Activated T-cell treated with anti-CD3 and anti-CD28 coated beads, Interleukin-2, amount 50 U/mL, for 4 hours (primary cell): ENCODE data around the gene MYLIP. TPM values are rescaled to one million over a fixed set of nuclear protein-coding genes. Genes with fewer than 3 reads are reported as not detected.

Experiments
- ATAC-seq, 2 donors: fragments of 200-7000 bp; cut with Tn5 transposase; one replicate each; pipeline ENCODE4 v1.10.0; 2021
- DNase-seq: peaks from one replicate; pipeline ENCODE4 v3.0.0-alpha.2; 2020
- H3K27me3 Mint-ChIP-seq: one replicate; pipeline ENCODE4 v1.8.0; 2021; ENCODE audit warnings: low read depth, mixed read lengths
- H3K36me3 Mint-ChIP-seq: one replicate; pipeline ENCODE4 v1.8.0; 2022; ENCODE audit warnings: mixed read lengths; ENCODE audit not compliant: insufficient read depth
- H3K4me1 Mint-ChIP-seq: one replicate; pipeline ENCODE4 v1.8.0; 2021; ENCODE audit warnings: low read depth, mixed read lengths
- H3K4me3 Mint-ChIP-seq: one replicate; pipeline ENCODE4 v1.8.0; 2021; ENCODE audit warnings: mild to moderate bottlenecking, moderate library complexity, mixed read lengths
- H3K9me3 Mint-ChIP-seq: one replicate; pipeline ENCODE4 v1.8.0; 2021; ENCODE audit warnings: mixed read lengths
- total RNA-seq, 3 donors: library from RNA; stranded (reverse); gene quantifications; one replicate each; pipeline ENCODE4 v1.2.1, GENCODE V29; 2021

The MYLIP gene
- total RNA-seq, 3 donors from 2014 or later, result 12.7 to 16.6 (median 13.9) TPM

GRCh38 chr6:16180696-16181438 is 52.0 kb downstream of the MYLIP start:
- Mint-ChIP-seq H3K9me3 (peaks cover 13% of the 10 kb centered on the region), H3K4me3 (no peak overlapping the region), H3K36me3 (peaks cover 1% of the 10 kb centered on the region), H3K4me1 (peaks cover 24% of the 10 kb centered on the region), H3K27me3 (peaks cover 2% of the 10 kb centered on the region)
- DNase-seq (no peak), ATAC-seq (no peak)

GRCh38 chr6:16181439-16182297 is 52.8 kb downstream of the MYLIP start:
- H3K4me1 Mint-ChIP-seq, result peaks cover 24% of the 10 kb centered on the region
- no peak for ATAC-seq
- H3K4me3 Mint-ChIP-seq, result no peak overlapping the region
- H3K9me3 Mint-ChIP-seq, result peaks cover 13% of the 10 kb centered on the region
- H3K27me3 Mint-ChIP-seq, result no peaks in the 10 kb centered on the region
- no peak for DNase-seq
- peaks cover 1% of the 10 kb centered on the region for H3K36me3 Mint-ChIP-seq

GRCh38 chr6:16183187-16183664 is 54.3 kb downstream of the MYLIP start:
- peaks cover 24% of the 10 kb centered on the region for H3K4me1 Mint-ChIP-seq
- peaks cover 2% of the 10 kb centered on the region for H3K27me3 Mint-ChIP-seq
- DNase-seq, result no peak
- H3K9me3 Mint-ChIP-seq, result peaks cover 13% of the 10 kb centered on the region
- ATAC-seq, result peak; percentile 41 to 57
- H3K4me3 Mint-ChIP-seq, result no peak overlapping the region
- H3K36me3 Mint-ChIP-seq, result peaks cover 1% of the 10 kb centered on the region

- DNase-seq, result no peak
- H3K9me3 Mint-ChIP-seq, result peaks cover 9% of the 10 kb centered on the region
- H3K4me1 Mint-ChIP-seq, result peaks cover 20% of the 10 kb centered on the region
- peaks cover 1% of the 10 kb centered on the region for H3K36me3 Mint-ChIP-seq
- no peak overlapping the region for H3K4me3 Mint-ChIP-seq
- ATAC-seq, result no peak
- H3K27me3 Mint-ChIP-seq, result peaks cover 2% of the 10 kb centered on the region
Observed at GRCh38 chr6:16184129-16184528, 55.2 kb downstream of the MYLIP start.

GRCh38 chr6:16184551-16184950 is 55.7 kb downstream of the MYLIP start:
- peaks cover 18% of the 10 kb centered on the region for H3K4me1 Mint-ChIP-seq
- H3K9me3 Mint-ChIP-seq, result peaks cover 9% of the 10 kb centered on the region
- DNase-seq (no peak), ATAC-seq (no peak)
- H3K27me3 Mint-ChIP-seq, result peaks cover 2% of the 10 kb centered on the region
- H3K4me3 Mint-ChIP-seq, result no peak overlapping the region
- peaks cover 1% of the 10 kb centered on the region for H3K36me3 Mint-ChIP-seq

- Mint-ChIP-seq H3K4me1 (peaks cover 7% of the 10 kb centered on the region), H3K9me3 (no peaks in the 10 kb centered on the region), H3K4me3 (no peak overlapping the region), H3K36me3 (no peaks in the 10 kb centered on the region), H3K27me3 (peaks cover 4% of the 10 kb centered on the region)
- ATAC-seq (no peak), DNase-seq (no peak)
Observed at GRCh38 chr6:16187176-16187575, 58.3 kb downstream of the MYLIP start.

- ATAC-seq, result no peak
- Mint-ChIP-seq H3K36me3 (no peaks in the 10 kb centered on the region), H3K4me1 (no peaks in the 10 kb centered on the region), H3K4me3 (no peak overlapping the region), H3K27me3 (peaks cover 19% of the 10 kb centered on the region), H3K9me3 (no peaks in the 10 kb centered on the region)
- DNase-seq, result no peak
Observed at GRCh38 chr6:16190214-16190613, 61.3 kb downstream of the MYLIP start.

- Mint-ChIP-seq H3K4me1 (no peaks in the 10 kb centered on the region), H3K27me3 (peaks cover 30% of the 10 kb centered on the region), H3K36me3 (no peaks in the 10 kb centered on the region), H3K9me3 (no peaks in the 10 kb centered on the region), H3K4me3 (no peak overlapping the region)
- no peak for ATAC-seq
- no peak for DNase-seq
Observed at GRCh38 chr6:16196260-16196983, 67.5 kb downstream of the MYLIP start.

GRCh38 chr6:16196984-16197546 is 68.2 kb downstream of the MYLIP start:
- H3K4me3 Mint-ChIP-seq, result no peak overlapping the region
- ATAC-seq, result no peak
- H3K36me3 Mint-ChIP-seq, result no peaks in the 10 kb centered on the region
- peaks cover 29% of the 10 kb centered on the region for H3K27me3 Mint-ChIP-seq
- no peak for DNase-seq
- no peaks in the 10 kb centered on the region for H3K9me3 Mint-ChIP-seq
- no peaks in the 10 kb centered on the region for H3K4me1 Mint-ChIP-seq

Other genes with a start within 250 kb of the MYLIP start
- 1 to 10 TPM in 1 of 3 donors, under 1 TPM in 2; 0.38 to 1.2 (median 0.58) TPM for gene GMPR, start 109.5 kb downstream of the MYLIP start, total RNA-seq